ENCODE data around the gene PLCB4.

The PLCB4 gene

GRCh38 chr20:9500121-9500520, 431.2 kb downstream of the PLCB4 start:
- no peak for DNase-seq (ENCODE audit: insufficient read length)
- no peak for FAIRE-seq
- TF ChIP-seq POLR2AphosphoS5 (IDR thresholded peaks at IDR 0.05; ENCODE audit: low read depth, low read length) (no peak), POLR2A (IDR thresholded peaks at IDR 0.05; ENCODE audit: low read depth, low read length) (no peak), TAF1 (IDR thresholded peaks at IDR 0.05; ENCODE audit: borderline replicate concordance, low read depth, low read length) (no peak)

- TF ChIP-seq POLR2A (IDR thresholded peaks at IDR 0.05; ENCODE audit: low read depth, low read length): no peak
- TF ChIP-seq TAF1 (IDR thresholded peaks at IDR 0.05; ENCODE audit: borderline replicate concordance, low read depth, low read length): no peak
- TF ChIP-seq POLR2AphosphoS5 (IDR thresholded peaks at IDR 0.05; ENCODE audit: low read depth, low read length): no peak
- FAIRE-seq (no peak), DNase-seq (ENCODE audit: insufficient read length) (no peak)
These were observed 432.6 kb downstream of the PLCB4 start for GRCh38 chr20:9501473-9501872.

- FAIRE-seq (no peak), DNase-seq (ENCODE audit: insufficient read length) (no peak)
- TF ChIP-seq TAF1 (IDR thresholded peaks at IDR 0.05; ENCODE audit: borderline replicate concordance, low read depth, low read length) (no peak), POLR2A (IDR thresholded peaks at IDR 0.05; ENCODE audit: low read depth, low read length) (no peak), POLR2AphosphoS5 (IDR thresholded peaks at IDR 0.05; ENCODE audit: low read depth, low read length) (no peak)
These were observed 434.8 kb downstream of the PLCB4 start for GRCh38 chr20:9503526-9504245.

- no peak for FAIRE-seq
- no peak for DNase-seq (ENCODE audit: insufficient read length)
- TF ChIP-seq POLR2A (IDR thresholded peaks at IDR 0.05; ENCODE audit: low read depth, low read length): no peak
- no peak for TF ChIP-seq TAF1 (IDR thresholded peaks at IDR 0.05; ENCODE audit: borderline replicate concordance, low read depth, low read length)
- no peak for TF ChIP-seq POLR2AphosphoS5 (IDR thresholded peaks at IDR 0.05; ENCODE audit: low read depth, low read length)
These were observed 437.5 kb downstream of the PLCB4 start for GRCh38 chr20:9506280-9506821.

GRCh38 chr20:9506964-9507369, 438.1 kb downstream of the PLCB4 start:
- DNase-seq (ENCODE audit: insufficient read length): no peak
- FAIRE-seq: no peak
- TF ChIP-seq POLR2AphosphoS5 (IDR thresholded peaks at IDR 0.05; ENCODE audit: low read depth, low read length): no peak
- no peak for TF ChIP-seq TAF1 (IDR thresholded peaks at IDR 0.05; ENCODE audit: borderline replicate concordance, low read depth, low read length)
- no peak for TF ChIP-seq POLR2A (IDR thresholded peaks at IDR 0.05; ENCODE audit: low read depth, low read length)

- DNase-seq (ENCODE audit: insufficient read length) (no peak), FAIRE-seq (no peak)
- TF ChIP-seq TAF1 (IDR thresholded peaks at IDR 0.05; ENCODE audit: borderline replicate concordance, low read depth, low read length) (no peak), POLR2A (IDR thresholded peaks at IDR 0.05; ENCODE audit: low read depth, low read length) (no peak), POLR2AphosphoS5 (IDR thresholded peaks at IDR 0.05; ENCODE audit: low read depth, low read length) (no peak)
These were observed 438.8 kb downstream of the PLCB4 start for GRCh38 chr20:9507544-9508239.

- DNase-seq (ENCODE audit: insufficient read length) (no peak), FAIRE-seq (no peak)
- no peak for TF ChIP-seq POLR2AphosphoS5 (IDR thresholded peaks at IDR 0.05; ENCODE audit: low read depth, low read length)
- no peak for TF ChIP-seq TAF1 (IDR thresholded peaks at IDR 0.05; ENCODE audit: borderline replicate concordance, low read depth, low read length)
- no peak for TF ChIP-seq POLR2A (IDR thresholded peaks at IDR 0.05; ENCODE audit: low read depth, low read length)
These were observed 439.4 kb downstream of the PLCB4 start for GRCh38 chr20:9508240-9508661.

- no peak for TF ChIP-seq TAF1 (IDR thresholded peaks at IDR 0.05; ENCODE audit: borderline replicate concordance, low read depth, low read length)
- TF ChIP-seq POLR2AphosphoS5 (IDR thresholded peaks at IDR 0.05; ENCODE audit: low read depth, low read length): no peak
- TF ChIP-seq POLR2A (IDR thresholded peaks at IDR 0.05; ENCODE audit: low read depth, low read length): no peak
- DNase-seq (ENCODE audit: insufficient read length): no peak
- no peak for FAIRE-seq
These were observed 439.9 kb downstream of the PLCB4 start for GRCh38 chr20:9508696-9509178.

- FAIRE-seq (no peak), DNase-seq (ENCODE audit: insufficient read length) (no peak)
- TF ChIP-seq TAF1 (IDR thresholded peaks at IDR 0.05; ENCODE audit: borderline replicate concordance, low read depth, low read length) (no peak), POLR2A (IDR thresholded peaks at IDR 0.05; ENCODE audit: low read depth, low read length) (no peak), POLR2AphosphoS5 (IDR thresholded peaks at IDR 0.05; ENCODE audit: low read depth, low read length) (no peak)
These were observed 440.4 kb downstream of the PLCB4 start for GRCh38 chr20:9509246-9509645.

GRCh38 chr20:9510911-9511310, 442.0 kb downstream of the PLCB4 start:
- DNase-seq (ENCODE audit: insufficient read length) (no peak), FAIRE-seq (peak; percentile 14)
- TF ChIP-seq TAF1 (IDR thresholded peaks at IDR 0.05; ENCODE audit: borderline replicate concordance, low read depth, low read length): no peak
- TF ChIP-seq POLR2A (IDR thresholded peaks at IDR 0.05; ENCODE audit: low read depth, low read length): no peak
- no peak for TF ChIP-seq POLR2AphosphoS5 (IDR thresholded peaks at IDR 0.05; ENCODE audit: low read depth, low read length)

- TF ChIP-seq TAF1 (IDR thresholded peaks at IDR 0.05; ENCODE audit: borderline replicate concordance, low read depth, low read length) (no peak), POLR2AphosphoS5 (IDR thresholded peaks at IDR 0.05; ENCODE audit: low read depth, low read length) (no peak), POLR2A (IDR thresholded peaks at IDR 0.05; ENCODE audit: low read depth, low read length) (no peak)
- FAIRE-seq (no peak), DNase-seq (ENCODE audit: insufficient read length) (no peak)
These were observed 445.2 kb downstream of the PLCB4 start for GRCh38 chr20:9514072-9514460.
